ENCODE data around the gene JDP2.

DNA sequence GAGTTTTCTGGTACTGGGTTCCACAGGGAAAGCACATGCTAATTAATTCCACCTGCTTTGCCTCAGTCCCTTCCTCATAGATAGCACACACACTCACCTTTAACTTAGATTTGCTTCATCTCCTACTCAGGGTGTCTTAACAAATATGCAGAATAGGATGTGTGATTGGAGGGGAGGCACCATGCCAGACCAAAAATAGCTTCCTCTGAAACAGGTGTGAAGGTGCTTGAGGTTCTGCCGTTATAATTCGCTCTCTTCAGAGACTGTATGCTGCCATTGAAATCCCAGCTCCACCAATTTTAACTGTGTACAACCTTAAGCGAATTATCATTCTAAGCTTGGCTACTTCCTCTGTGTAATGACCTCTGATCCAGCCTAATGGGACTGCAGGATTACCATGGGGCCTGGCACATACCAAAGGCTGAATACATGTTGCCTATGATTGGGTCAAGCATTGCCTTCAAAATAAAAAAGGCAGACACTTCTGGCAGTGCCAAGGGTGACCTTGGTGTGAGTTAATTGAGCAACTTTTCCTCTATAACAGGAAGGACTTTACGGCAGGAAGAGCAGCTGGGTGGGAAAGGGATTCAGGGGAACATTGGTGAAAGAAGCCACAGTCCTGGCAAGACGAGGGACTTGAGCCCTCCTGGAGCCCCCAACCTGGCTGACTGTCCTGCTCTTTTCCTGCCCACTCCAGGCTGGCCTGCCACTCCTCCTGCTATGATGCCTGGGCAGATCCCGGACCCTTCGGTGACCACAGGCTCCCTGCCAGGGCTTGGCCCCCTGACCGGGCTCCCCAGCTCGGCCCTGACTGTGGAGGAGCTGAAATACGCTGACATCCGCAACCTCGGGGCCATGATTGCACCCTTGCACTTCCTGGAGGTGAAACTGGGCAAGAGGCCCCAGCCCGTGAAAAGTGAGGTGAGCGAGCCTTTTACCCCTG lies 9.7 kb downstream of the JDP2 start:
- no peak for TF ChIP-seq POLR2A (IDR thresholded peaks at IDR 0.05)
- TF ChIP-seq, protein P1, sequence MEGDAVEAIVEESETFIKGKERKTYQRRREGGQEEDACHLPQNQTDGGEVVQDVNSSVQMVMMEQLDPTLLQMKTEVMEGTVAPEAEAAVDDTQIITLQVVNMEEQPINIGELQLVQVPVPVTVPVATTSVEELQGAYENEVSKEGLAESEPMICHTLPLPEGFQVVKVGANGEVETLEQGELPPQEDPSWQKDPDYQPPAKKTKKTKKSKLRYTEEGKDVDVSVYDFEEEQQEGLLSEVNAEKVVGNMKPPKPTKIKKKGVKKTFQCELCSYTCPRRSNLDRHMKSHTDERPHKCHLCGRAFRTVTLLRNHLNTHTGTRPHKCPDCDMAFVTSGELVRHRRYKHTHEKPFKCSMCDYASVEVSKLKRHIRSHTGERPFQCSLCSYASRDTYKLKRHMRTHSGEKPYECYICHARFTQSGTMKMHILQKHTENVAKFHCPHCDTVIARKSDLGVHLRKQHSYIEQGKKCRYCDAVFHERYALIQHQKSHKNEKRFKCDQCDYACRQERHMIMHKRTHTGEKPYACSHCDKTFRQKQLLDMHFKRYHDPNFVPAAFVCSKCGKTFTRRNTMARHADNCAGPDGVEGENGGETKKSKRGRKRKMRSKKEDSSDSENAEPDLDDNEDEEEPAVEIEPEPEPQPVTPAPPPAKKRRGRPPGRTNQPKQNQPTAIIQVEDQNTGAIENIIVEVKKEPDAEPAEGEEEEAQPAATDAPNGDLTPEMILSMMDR (IDR thresholded peaks at IDR 0.05), result no peak
